Transverse colon (tissue), 4 donors: Measurements from ENCODE around the gene CAMKV.

Experiments
- EP300 ChIP-seq: sonication (generic); formaldehyde crosslinking; IDR thresholded peaks from one replicate; pipeline ENCODE4 v1.6.1; 2017; ENCODE audit warnings: antibody characterized with exemption, low read depth
- POLR2A ChIP-seq: fragments of 450-650 bp; IDR thresholded peaks from one replicate; pipeline ENCODE4 v1.6.1; 2016; ENCODE audit warnings: antibody characterized with exemption, mild to moderate bottlenecking, moderate library complexity
- POLR2AphosphoS5 ChIP-seq, 3 donors: sonication (generic); formaldehyde crosslinking; IDR thresholded peaks; one replicate each; pipeline ENCODE4 v1.6.1; 2016; ENCODE audit warnings: antibody characterized with exemption in 3 of 3
- TF ChIP-seq, protein P1 (sequence below), 5 experiments: fragments of 200-600 bp in 3 of 5; fragments of 450-650 bp in 2 of 5; sonication (generic) in 3 of 5; IDR thresholded peaks; 1 replicate in 2 of 5; 2 replicates in 3 of 5; pipeline ENCODE4 v1.5.1; 2016 to 2017; ENCODE audit warnings: antibody characterized with exemption in 5 of 5, inconsistent platforms in 3 of 5, mild to moderate bottlenecking in 2 of 5, moderate library complexity in 1 of 5

DNA sequence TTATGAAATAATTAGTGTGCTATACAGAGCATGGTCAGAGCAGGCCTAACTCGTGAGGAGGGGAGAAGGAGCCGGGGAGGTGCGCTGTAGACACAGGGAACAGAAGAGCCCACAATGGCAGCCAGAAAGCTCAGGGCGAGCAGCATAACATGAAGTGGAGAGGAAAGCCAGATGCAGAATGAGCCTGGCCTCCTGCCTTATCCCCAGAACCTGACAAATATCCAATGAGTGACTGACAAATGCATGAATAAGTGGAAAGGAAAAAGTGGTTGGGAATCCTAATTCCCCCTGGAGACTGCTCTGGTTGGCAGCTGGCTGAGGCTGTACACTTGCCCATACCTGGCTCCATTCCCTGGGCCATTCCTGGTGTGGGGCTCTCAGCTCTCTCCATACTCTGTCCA is 43.2 kb upstream of the CAMKV start:
- TF ChIP-seq, protein P1, sequence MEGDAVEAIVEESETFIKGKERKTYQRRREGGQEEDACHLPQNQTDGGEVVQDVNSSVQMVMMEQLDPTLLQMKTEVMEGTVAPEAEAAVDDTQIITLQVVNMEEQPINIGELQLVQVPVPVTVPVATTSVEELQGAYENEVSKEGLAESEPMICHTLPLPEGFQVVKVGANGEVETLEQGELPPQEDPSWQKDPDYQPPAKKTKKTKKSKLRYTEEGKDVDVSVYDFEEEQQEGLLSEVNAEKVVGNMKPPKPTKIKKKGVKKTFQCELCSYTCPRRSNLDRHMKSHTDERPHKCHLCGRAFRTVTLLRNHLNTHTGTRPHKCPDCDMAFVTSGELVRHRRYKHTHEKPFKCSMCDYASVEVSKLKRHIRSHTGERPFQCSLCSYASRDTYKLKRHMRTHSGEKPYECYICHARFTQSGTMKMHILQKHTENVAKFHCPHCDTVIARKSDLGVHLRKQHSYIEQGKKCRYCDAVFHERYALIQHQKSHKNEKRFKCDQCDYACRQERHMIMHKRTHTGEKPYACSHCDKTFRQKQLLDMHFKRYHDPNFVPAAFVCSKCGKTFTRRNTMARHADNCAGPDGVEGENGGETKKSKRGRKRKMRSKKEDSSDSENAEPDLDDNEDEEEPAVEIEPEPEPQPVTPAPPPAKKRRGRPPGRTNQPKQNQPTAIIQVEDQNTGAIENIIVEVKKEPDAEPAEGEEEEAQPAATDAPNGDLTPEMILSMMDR (IDR thresholded peaks at IDR 0.05): no peak
- TF ChIP-seq POLR2AphosphoS5 (IDR thresholded peaks at IDR 0.05) (no peak), POLR2A (no peak), EP300 (no peak)
